ENCODE data around the gene B4GALNT1. TPM values are rescaled to one million over a fixed set of nuclear protein-coding genes. Genes with fewer than 3 reads are reported as not detected.

The B4GALNT1 gene
- total RNA-seq, 1 experiment from 2014 or later: 104 TPM

GRCh38 chr12:57610554-57611107 is 22.4 kb downstream of the B4GALNT1 start:
- peak; percentile 96 to 97 for DNase-seq
- H3K9me3 ChIP-seq (replicated peaks): no peaks in the 10 kb centered on the region
- peaks cover 56% of the 10 kb centered on the region for H3K4me1 ChIP-seq
- peak overlapping the region; percentile 91 for H3K27ac ChIP-seq
- H3K27me3 ChIP-seq: no peaks in the 10 kb centered on the region
- peak overlapping the region; percentile 96 for H3K4me3 ChIP-seq
- peaks cover 10% of the 10 kb centered on the region for H3K36me3 ChIP-seq

GRCh38 chr12:57609781-57610553 is 23.0 kb downstream of the B4GALNT1 start:
- H3K9me3 ChIP-seq (replicated peaks): no peaks in the 10 kb centered on the region
- no peaks in the 10 kb centered on the region for H3K27me3 ChIP-seq
- peak in 1 of 2 experiments; percentile 48 for DNase-seq
- peaks cover 53% of the 10 kb centered on the region for H3K4me1 ChIP-seq
- H3K4me3 ChIP-seq: peak overlapping the region; percentile 96
- peak overlapping the region; percentile 91; the same call in 1 of the 2 replicates for H3K27ac ChIP-seq
- peaks cover 4% of the 10 kb centered on the region for H3K36me3 ChIP-seq

GRCh38 chr12:57609101-57609780 is 23.8 kb downstream of the B4GALNT1 start:
- Histone ChIP-seq H3K27ac (no peak overlapping the region), H3K36me3 (no peaks in the 10 kb centered on the region; the same call in 1 of the 2 replicates), H3K4me1 (peaks cover 48% of the 10 kb centered on the region), H3K4me3 (no peak overlapping the region), H3K9me3 (replicated peaks) (no peaks in the 10 kb centered on the region), H3K27me3 (no peaks in the 10 kb centered on the region)
- peak; percentile 55 to 58 for DNase-seq

- Histone ChIP-seq H3K27ac (no peak overlapping the region), H3K9me3 (replicated peaks) (no peaks in the 10 kb centered on the region), H3K27me3 (no peaks in the 10 kb centered on the region), H3K4me1 (peaks cover 45% of the 10 kb centered on the region), H3K4me3 (no peak overlapping the region), H3K36me3 (no peaks in the 10 kb centered on the region; the same call in 1 of the 2 replicates)
- DNase-seq: peak in 1 of 2 experiments; percentile 50
Measured at GRCh38 chr12:57607958-57608663, 24.9 kb downstream of the B4GALNT1 start.

- no peak for DNase-seq
- Histone ChIP-seq H3K9me3 (replicated peaks) (no peaks in the 10 kb centered on the region), H3K27me3 (no peaks in the 10 kb centered on the region), H3K4me1 (peaks cover 32% of the 10 kb centered on the region), H3K4me3 (no peak overlapping the region), H3K27ac (no peak overlapping the region), H3K36me3 (peaks cover 8% of the 10 kb centered on the region)
Measured at GRCh38 chr12:57606821-57607220, 26.2 kb downstream of the B4GALNT1 start.

GRCh38 chr12:57606399-57606798 is 26.6 kb downstream of the B4GALNT1 start:
- no peaks in the 10 kb centered on the region for H3K9me3 ChIP-seq (replicated peaks)
- H3K36me3 ChIP-seq: peaks cover 11% of the 10 kb centered on the region
- H3K27ac ChIP-seq: peak overlapping the region; percentile 79
- H3K4me3 ChIP-seq: no peak overlapping the region
- DNase-seq: peak in 1 of 2 experiments; percentile 59
- H3K4me1 ChIP-seq: peaks cover 32% of the 10 kb centered on the region
- H3K27me3 ChIP-seq: no peaks in the 10 kb centered on the region

- peaks cover 15% of the 10 kb centered on the region for H3K36me3 ChIP-seq
- H3K9me3 ChIP-seq (replicated peaks): no peaks in the 10 kb centered on the region
- no peaks in the 10 kb centered on the region for H3K27me3 ChIP-seq
- DNase-seq: no peak
- H3K4me3 ChIP-seq: peak overlapping the region; percentile 61
- H3K4me1 ChIP-seq: peaks cover 31% of the 10 kb centered on the region
- H3K27ac ChIP-seq: peak overlapping the region; percentile 79
Measured at GRCh38 chr12:57605811-57606311, 27.1 kb downstream of the B4GALNT1 start.

GRCh38 chr12:57604992-57605810 is 27.8 kb downstream of the B4GALNT1 start:
- DNase-seq: peak; percentile 100
- peak overlapping the region; percentile 79 for H3K27ac ChIP-seq

GRCh38 chr12:57604454-57604991 is 28.5 kb downstream of the B4GALNT1 start, which contains the start of gene DTX3:
Gene DTX3 (plus strand): TSS chr12:57604824. CDS start chr12:57606518, 1,694 bp downstream.
- H3K4me1 ChIP-seq: peaks cover 25% of the 10 kb centered on the region
- H3K27me3 ChIP-seq: no peaks in the 10 kb centered on the region
- peaks cover 24% of the 10 kb centered on the region for H3K36me3 ChIP-seq
- peak within 1 kb of the TSS; percentile 79 for H3K27ac ChIP-seq
- peak within 1 kb of the TSS; percentile 61 for H3K4me3 ChIP-seq
- peak; percentile 83 to 85 for DNase-seq
- H3K9me3 ChIP-seq (replicated peaks): no peaks in the 10 kb centered on the region

More at GRCh38 chr12:57604992-57605810, 27.8 kb downstream of the B4GALNT1 start:
- Histone ChIP-seq H3K4me1 (peaks cover 25% of the 10 kb centered on the region), H3K36me3 (peaks cover 20% of the 10 kb centered on the region), H3K4me3 (peak overlapping the region; percentile 61), H3K27me3 (no peaks in the 10 kb centered on the region), H3K9me3 (replicated peaks) (no peaks in the 10 kb centered on the region)

GRCh38 chr12:57603815-57604453 is 29.1 kb downstream of the B4GALNT1 start:
- Histone ChIP-seq H3K27ac (peak overlapping the region; percentile 79), H3K9me3 (replicated peaks) (no peaks in the 10 kb centered on the region), H3K36me3 (peaks cover 28% of the 10 kb centered on the region), H3K4me1 (peaks cover 25% of the 10 kb centered on the region), H3K4me3 (peak overlapping the region; percentile 61), H3K27me3 (no peaks in the 10 kb centered on the region)
- peak; percentile 71 to 85 for DNase-seq

GRCh38 chr12:57603324-57603723 is 29.7 kb downstream of the B4GALNT1 start:
- peaks cover 33% of the 10 kb centered on the region for H3K36me3 ChIP-seq
- DNase-seq: no peak
- H3K27me3 ChIP-seq: no peaks in the 10 kb centered on the region
- H3K9me3 ChIP-seq (replicated peaks): no peaks in the 10 kb centered on the region
- peaks cover 25% of the 10 kb centered on the region for H3K4me1 ChIP-seq
- no peak overlapping the region for H3K27ac ChIP-seq
- H3K4me3 ChIP-seq: no peak overlapping the region

- Histone ChIP-seq H3K9me3 (replicated peaks) (no peaks in the 10 kb centered on the region), H3K27me3 (no peaks in the 10 kb centered on the region), H3K4me1 (peaks cover 25% of the 10 kb centered on the region), H3K4me3 (no peak overlapping the region), H3K36me3 (peaks cover 40% of the 10 kb centered on the region), H3K27ac (no peak overlapping the region)
- DNase-seq: no peak
Measured at GRCh38 chr12:57602544-57602943, 30.5 kb downstream of the B4GALNT1 start.

- no peak overlapping the region for H3K27ac ChIP-seq
- H3K4me1 ChIP-seq: peaks cover 14% of the 10 kb centered on the region
- H3K9me3 ChIP-seq (replicated peaks): no peaks in the 10 kb centered on the region
- DNase-seq: no peak
- no peaks in the 10 kb centered on the region for H3K27me3 ChIP-seq
- peaks cover 50% of the 10 kb centered on the region for H3K36me3 ChIP-seq
- no peak overlapping the region for H3K4me3 ChIP-seq
Measured at GRCh38 chr12:57600395-57600794, 32.6 kb downstream of the B4GALNT1 start.

All from SJCRH30 (cell line).